LoVo (cell line): ENCODE data around the gene RPS6KA5.
"Not testable (repeated sequence)": the region's sequence is repeated elsewhere in the genome, so short reads cannot be mapped to it uniquely, and the experiment has no call there.

Experiments
- DNase-seq: peaks from one replicate; pipeline ENCODE4 v3.0.0-alpha.2; 2016; ENCODE audit warnings: low spot score

RPS6KA5 gene

GRCh38 chr14:90867501-90867900, 192.9 kb downstream of the RPS6KA5 start:
- DNase-seq, result no peak

DNA sequence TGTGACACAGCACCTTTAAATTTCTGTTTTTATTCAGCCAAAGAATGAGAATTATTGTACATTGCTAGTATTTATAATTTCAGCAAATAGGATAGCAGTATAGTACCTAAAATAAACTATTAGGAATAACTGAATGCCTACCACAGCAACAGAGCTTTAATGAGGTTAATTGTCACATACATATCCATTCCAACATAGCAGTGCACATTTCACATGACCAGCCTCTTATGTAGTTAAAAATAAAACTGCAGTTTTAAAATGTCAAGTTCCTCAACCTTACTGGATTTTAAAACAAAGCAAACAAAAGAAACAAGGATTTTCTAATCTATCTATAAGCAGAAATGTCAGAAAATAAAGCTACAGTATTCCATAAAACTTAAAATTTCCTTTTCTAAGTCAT, 193.6 kb downstream of the RPS6KA5 start:
- no peak for DNase-seq

DNA sequence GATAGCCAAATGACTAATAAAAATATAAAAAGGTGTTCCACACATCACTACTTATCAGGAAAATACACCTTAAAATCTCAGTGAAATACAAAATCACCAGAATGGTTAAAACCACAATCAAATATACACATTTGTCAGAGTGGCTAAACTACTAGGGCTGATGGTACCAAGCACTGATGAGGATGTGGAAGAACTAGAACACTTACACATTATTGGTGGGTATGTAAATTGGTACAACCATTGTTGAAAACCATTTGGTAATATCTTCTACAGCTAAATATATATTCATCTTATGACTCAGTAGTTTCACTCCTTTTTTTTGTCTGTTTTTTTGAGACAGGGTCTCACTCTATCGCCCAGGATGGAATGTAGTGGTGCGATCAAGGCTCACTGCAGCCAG, 195.7 kb downstream of the RPS6KA5 start:
- no peak for DNase-seq

DNA sequence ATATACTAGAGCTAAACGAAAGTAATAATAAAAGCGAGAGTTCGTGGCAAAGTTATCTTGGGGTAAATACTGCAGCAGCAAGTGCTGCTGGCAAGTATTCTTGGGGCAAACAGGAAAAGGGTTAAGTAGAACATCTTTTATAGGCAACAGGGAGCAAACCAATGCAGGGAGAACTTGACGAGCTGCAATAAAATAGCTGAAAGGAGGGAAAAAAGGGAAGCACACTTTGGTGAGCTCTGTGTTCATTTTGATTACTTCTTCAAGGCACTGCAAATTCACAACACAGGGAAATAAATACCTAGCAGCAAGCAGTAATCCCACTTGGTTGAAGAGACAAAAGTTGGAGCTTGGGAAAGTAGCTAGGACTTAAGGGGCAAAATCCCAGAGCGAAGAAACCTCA, 201.9 kb downstream of the RPS6KA5 start:
- DNase-seq, result no peak

- no peak for DNase-seq
Measured at GRCh38 chr14:90857866-90858265, 202.6 kb downstream of the RPS6KA5 start.

GRCh38 chr14:90856115-90856514, 204.3 kb downstream of the RPS6KA5 start:
- DNase-seq, result not testable (repeated sequence)

DNA sequence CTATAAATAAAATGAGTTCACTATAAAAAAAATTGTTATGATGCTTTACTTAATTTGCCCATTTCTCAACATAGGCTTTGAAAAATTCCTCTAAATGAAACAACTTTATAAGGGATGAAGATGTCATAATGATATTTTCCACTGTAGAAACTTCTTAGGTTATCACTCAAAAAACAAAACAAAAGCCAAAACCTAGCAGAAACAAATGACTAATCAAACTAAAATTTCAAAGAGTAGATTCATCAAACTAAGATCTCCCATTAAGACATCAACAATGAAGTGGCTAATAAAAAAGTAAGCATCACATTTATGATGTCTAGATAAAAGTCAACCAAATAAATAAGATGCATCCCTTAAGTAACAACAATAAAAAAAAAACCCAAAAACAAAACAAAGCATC, 207.3 kb downstream of the RPS6KA5 start:
- no peak for DNase-seq

DNA sequence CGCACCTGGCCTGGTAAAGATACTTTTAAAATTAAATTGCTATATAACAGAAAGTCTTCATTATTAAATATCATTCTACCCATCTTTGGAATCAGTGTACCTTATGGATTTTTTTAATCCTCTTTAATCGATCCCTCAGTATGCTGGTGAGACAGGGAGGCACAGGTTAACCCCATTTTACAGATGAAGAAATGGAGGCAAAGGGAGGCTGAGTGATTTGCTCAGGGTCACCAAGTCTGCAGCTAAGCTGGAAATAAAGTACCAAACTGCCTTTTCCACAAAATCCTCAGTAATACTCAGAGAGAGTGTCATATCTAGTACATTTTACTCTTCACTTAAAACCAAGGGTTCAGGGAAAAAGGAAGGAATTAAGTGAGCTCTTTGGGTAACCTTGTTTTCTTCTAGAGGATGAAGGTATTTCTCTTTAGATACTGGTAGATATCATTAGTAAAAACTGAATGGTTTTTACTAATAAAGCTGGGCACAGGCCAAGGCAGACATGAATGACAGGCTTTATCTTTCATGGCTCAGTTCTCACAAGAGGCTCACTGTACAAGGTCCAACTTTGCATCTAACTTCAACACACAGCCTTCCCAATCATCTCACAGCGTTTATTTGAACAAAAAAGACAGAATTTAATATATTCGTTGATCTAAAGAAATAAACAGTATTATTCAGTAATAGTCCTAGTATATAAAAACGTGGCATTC, 209.0 kb downstream of the RPS6KA5 start:
- no peak for DNase-seq

GRCh38 chr14:90850487-90850886, 210.0 kb downstream of the RPS6KA5 start:
- no peak for DNase-seq

- DNase-seq, result no peak
Measured at GRCh38 chr14:90849787-90850444, 210.5 kb downstream of the RPS6KA5 start.

- DNase-seq, result no peak
Measured at GRCh38 chr14:90848944-90849731, 211.3 kb downstream of the RPS6KA5 start.

DNA sequence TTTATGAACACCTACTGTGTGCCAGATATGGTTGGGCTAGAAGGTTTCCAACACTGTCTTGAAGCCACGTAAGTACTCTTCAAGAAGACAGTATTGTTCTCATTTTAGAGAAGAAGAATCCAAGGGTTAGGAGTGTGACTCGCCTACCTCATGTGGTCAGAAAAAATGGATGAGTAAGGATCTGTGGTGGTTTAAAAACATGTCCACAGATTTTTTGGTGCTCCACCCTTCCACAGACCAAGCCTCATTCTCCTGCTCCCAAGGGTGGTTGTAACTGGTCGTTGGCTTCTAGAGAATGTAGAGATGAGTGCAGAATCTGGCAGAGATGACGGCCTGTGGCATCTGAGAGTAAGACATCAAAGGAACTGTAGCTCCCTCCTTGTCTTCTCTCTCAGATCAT, 213.9 kb downstream of the RPS6KA5 start:
- DNase-seq, result peak; percentile 12

DNA sequence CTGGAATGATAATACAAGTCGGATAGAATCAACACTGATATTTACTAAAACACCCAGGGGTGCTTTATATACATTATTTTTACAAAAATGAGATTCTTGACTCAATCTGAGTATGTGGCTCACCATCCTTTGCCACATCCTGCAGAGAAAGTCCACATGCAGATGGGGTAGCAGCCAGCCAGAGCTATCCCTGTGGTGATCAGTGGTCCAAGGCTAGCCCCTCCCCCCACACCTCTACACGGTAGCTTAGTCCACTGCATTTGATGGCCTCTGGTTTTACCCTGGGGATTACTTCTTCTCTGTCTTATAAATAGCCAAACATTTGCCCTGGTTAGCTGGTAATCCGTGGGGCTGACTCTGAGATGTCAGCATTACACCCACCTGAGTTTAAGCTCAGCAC, 216.1 kb downstream of the RPS6KA5 start:
- no peak for DNase-seq

DNA sequence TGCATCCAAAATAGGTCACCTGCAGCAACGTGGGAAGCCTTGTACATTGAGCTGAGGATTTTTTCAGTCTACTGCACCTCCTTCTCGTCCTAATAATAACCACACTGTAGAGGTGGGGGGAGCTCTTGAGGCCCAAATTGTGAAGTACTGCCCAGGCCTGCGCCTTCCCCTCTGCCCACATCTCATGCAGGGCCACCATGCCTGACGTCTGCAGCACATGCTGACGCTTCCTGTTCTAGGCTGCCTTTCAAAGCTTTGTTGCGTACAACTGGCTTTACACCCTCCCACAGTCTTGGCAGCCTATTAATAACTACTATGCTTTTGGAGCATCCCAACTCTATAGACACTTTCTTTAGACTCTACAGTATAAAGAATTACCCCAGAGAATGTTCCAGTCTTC, 217.7 kb downstream of the RPS6KA5 start:
- no peak for DNase-seq

- not testable (repeated sequence) for DNase-seq
Measured at GRCh38 chr14:90840667-90841066, 219.8 kb downstream of the RPS6KA5 start.

- DNase-seq, result no peak
Measured at GRCh38 chr14:90839889-90840266, 220.6 kb downstream of the RPS6KA5 start.

- DNase-seq, result no peak
Measured at GRCh38 chr14:90839024-90839888, 221.2 kb downstream of the RPS6KA5 start.

- DNase-seq, result not testable (repeated sequence)
Measured at GRCh38 chr14:90838531-90838930, 221.9 kb downstream of the RPS6KA5 start.

- no peak for DNase-seq
Measured at GRCh38 chr14:90837355-90837754, 223.1 kb downstream of the RPS6KA5 start.

- DNase-seq, result no peak
Measured at GRCh38 chr14:90836692-90837063, 223.8 kb downstream of the RPS6KA5 start.

DNA sequence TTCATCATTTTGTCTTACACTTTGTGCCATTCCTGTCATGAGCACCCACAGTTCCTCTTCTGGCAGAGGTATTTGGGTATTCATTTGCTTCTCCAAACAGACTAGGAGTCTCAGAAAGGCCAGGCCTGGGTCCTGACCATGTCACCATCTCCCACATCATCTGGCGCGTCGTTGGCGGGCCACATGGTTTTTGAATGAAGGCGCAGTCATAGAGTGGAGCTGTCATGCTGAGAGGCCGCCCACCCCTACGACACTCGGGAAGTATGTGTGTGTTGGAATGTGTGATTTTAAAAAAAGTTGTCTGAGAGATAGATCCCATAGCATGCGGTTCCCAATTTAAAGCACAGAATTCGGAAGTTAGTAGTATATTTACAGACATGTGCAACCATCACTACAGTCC, 228.6 kb downstream of the RPS6KA5 start:
- no peak for DNase-seq
